Chondrocyte (in vitro differentiated cells): ENCODE measurements around the gene USP47. TPM values are rescaled to one million over a fixed set of nuclear protein-coding genes. Genes with fewer than 3 reads are reported as not detected.
"Not testable (repeated sequence)": the region's sequence is repeated elsewhere in the genome, so short reads cannot be mapped to it uniquely, and the experiment has no call there.

Experiments used
- DNase-seq: peaks from one replicate; pipeline ENCODE4 v3.0.0; 2021; ENCODE audit warnings: mixed read lengths, low spot score
- H3K27ac Mint-ChIP-seq: one replicate; pipeline ENCODE4 v1.8.0; 2021; ENCODE audit warnings: mild to moderate bottlenecking, moderate library complexity, mixed read lengths; ENCODE audit not compliant: unreplicated experiment
- H3K27me3 Mint-ChIP-seq: 2 replicates; pipeline ENCODE4 v1.8.0; 2021; ENCODE audit warnings: low read depth, mixed read lengths
- H3K36me3 Mint-ChIP-seq: 2 replicates; pipeline ENCODE4 v1.8.0; 2021; ENCODE audit warnings: low read depth, mixed read lengths
- H3K4me1 Mint-ChIP-seq: 2 replicates; pipeline ENCODE4 v1.8.0; 2021; ENCODE audit warnings: low read depth, mild to moderate bottlenecking, mixed read lengths
- H3K4me3 Mint-ChIP-seq: one replicate; pipeline ENCODE4 v1.8.0; 2021; ENCODE audit warnings: mild to moderate bottlenecking, moderate library complexity, mixed read lengths; ENCODE audit not compliant: unreplicated experiment
- H3K9me3 Mint-ChIP-seq: 2 replicates; pipeline ENCODE4 v1.8.0; 2021; ENCODE audit warnings: low read depth, mixed read lengths
- total RNA-seq: library from RNA; stranded (reverse); gene quantifications from 3 replicates; pipeline ENCODE4 v1.2.1, GENCODE V29; 2021
- TF ChIP-seq, protein P1 (sequence below): fragments of 200-600 bp; sonication (generic); IDR thresholded peaks from 2 replicates; pipeline ENCODE4 v1.5.0; 2021; ENCODE audit warnings: antibody characterized with exemption, mild to moderate bottlenecking, moderate library complexity

Gene USP47
- total RNA-seq, 1 donor from 2014 or later: 44.4 TPM

DNA sequence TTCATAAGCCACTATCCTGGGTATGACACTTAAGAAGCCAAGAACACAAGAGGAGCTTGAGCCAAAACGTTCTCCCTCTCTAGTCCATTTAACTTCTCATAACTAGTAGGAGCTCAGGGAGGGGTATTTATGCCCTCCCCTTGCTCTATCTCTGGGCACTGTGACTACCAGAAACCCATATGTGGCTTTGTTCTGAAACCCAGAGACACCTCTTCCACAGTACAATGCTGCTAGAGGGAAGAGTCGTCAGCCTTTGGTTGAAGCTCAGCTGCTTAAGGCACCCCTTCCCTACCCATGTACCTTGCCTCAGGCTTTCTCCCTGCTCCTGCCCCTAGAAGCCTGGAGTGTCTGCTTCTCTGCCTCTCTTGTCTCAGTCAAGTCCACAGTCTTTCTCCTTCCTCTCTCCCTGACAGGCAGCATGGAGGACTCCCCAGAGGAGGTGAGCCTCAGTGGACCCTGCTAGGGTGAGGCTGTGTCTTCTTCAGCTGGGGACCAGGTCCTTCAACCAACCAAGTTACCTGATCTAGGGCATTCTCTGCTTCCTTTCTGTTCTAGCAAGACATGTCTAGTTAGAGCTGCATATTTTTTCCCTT is 23.1 kb upstream of the USP47 start:
- no peaks in the 10 kb centered on the region for H3K36me3 Mint-ChIP-seq
- peaks cover 2% of the 10 kb centered on the region for H3K4me1 Mint-ChIP-seq
- H3K27ac Mint-ChIP-seq: no peak overlapping the region
- TF ChIP-seq, protein P1, sequence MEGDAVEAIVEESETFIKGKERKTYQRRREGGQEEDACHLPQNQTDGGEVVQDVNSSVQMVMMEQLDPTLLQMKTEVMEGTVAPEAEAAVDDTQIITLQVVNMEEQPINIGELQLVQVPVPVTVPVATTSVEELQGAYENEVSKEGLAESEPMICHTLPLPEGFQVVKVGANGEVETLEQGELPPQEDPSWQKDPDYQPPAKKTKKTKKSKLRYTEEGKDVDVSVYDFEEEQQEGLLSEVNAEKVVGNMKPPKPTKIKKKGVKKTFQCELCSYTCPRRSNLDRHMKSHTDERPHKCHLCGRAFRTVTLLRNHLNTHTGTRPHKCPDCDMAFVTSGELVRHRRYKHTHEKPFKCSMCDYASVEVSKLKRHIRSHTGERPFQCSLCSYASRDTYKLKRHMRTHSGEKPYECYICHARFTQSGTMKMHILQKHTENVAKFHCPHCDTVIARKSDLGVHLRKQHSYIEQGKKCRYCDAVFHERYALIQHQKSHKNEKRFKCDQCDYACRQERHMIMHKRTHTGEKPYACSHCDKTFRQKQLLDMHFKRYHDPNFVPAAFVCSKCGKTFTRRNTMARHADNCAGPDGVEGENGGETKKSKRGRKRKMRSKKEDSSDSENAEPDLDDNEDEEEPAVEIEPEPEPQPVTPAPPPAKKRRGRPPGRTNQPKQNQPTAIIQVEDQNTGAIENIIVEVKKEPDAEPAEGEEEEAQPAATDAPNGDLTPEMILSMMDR: no peak
- H3K9me3 Mint-ChIP-seq: peaks cover 4% of the 10 kb centered on the region
- H3K27me3 Mint-ChIP-seq: no peaks in the 10 kb centered on the region
- DNase-seq: no peak
- no peak overlapping the region for H3K4me3 Mint-ChIP-seq

DNA sequence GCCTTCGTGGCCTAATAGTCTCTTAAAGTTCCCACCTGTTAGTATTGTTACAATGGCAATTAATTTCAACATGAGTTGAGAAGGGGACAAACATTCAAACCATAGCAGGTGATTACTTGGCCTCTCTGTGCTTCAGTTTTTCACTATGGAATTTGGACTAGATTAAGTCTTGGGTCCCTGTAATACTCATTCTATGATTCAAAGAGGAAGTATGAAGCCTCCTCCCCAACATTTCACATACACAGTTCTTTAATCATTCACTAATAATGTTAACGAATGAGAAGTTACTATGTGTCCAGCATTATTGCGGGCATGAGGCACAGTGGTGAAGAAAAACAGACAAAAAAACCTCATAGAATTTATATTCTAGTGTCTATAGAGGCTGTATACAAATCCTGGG is 19.9 kb upstream of the USP47 start:
- Mint-ChIP-seq H3K4me1 (no peaks in the 10 kb centered on the region), H3K9me3 (peaks cover 7% of the 10 kb centered on the region), H3K4me3 (no peak overlapping the region), H3K27me3 (no peaks in the 10 kb centered on the region), H3K27ac (no peak overlapping the region), H3K36me3 (no peaks in the 10 kb centered on the region)
- TF ChIP-seq, protein P1: no peak
- DNase-seq: no peak

DNA sequence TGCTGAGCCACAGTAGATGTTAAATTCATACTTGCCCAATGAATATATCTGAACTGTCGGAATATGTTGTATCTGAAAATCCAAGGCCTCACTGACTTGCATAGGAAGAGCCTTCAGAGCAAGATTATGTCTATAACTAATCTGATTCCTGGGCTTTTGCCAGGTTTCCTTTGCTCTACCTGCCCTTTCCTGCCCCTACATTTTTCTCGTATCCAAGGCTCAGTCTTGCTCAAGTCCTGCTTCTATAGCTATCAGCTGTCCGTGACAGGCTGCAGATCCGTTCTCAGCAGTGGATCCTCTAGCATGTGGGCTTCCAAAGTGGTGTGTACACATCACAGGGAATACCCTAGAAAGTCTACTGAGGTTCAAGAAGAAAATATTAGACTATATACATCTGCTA is 18.8 kb upstream of the USP47 start:
- Mint-ChIP-seq H3K27me3 (no peaks in the 10 kb centered on the region), H3K27ac (no peak overlapping the region), H3K9me3 (peaks cover 7% of the 10 kb centered on the region), H3K36me3 (no peaks in the 10 kb centered on the region), H3K4me3 (no peak overlapping the region), H3K4me1 (no peaks in the 10 kb centered on the region)
- TF ChIP-seq, protein P1: no peak
- no peak for DNase-seq

DNA sequence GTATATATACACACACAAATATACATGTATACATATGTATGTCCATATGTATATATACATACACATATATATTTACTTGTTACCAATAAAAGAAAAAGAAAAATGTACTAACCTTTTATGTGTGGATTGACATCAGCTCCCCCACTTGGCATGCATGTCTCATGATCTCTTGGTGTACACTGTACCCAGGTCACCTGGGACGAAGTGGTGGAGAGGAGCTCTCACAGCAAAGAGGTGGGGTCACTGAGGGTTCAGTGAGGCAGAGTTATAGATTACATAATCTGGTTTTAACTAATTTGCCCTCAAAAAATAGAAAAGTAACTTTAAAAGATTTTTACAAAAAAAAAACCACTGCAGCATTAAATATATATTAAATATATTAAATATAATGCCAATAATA is 15.5 kb upstream of the USP47 start:
- H3K27ac Mint-ChIP-seq: no peak overlapping the region
- H3K4me1 Mint-ChIP-seq: no peaks in the 10 kb centered on the region
- DNase-seq: no peak
- no peaks in the 10 kb centered on the region for H3K27me3 Mint-ChIP-seq
- no peaks in the 10 kb centered on the region for H3K36me3 Mint-ChIP-seq
- TF ChIP-seq, protein P1: no peak
- no peak overlapping the region for H3K4me3 Mint-ChIP-seq
- peaks cover 7% of the 10 kb centered on the region for H3K9me3 Mint-ChIP-seq

DNA sequence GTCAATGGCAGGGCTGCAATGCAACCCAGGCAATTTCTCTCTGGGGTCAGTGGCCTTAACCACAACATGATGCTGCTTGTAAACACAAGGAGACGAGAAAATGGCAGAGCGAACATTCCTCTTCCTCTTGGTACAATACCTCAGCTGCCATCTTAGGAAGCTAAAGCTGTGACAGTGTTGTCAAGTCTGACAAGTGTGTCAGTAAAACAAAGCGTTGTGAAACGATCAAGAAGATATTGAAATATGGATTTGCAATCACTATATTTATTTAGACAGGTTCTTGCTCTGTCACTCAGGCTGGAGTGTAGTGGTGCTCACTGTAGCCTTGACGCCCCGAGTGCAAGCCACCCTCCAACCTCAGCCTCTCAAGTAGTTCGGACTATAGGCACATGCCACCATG is 14.5 kb upstream of the USP47 start:
- TF ChIP-seq, protein P1: no peak
- no peak for DNase-seq
- H3K27me3 Mint-ChIP-seq: no peaks in the 10 kb centered on the region
- no peak overlapping the region for H3K27ac Mint-ChIP-seq
- no peak overlapping the region for H3K4me3 Mint-ChIP-seq
- H3K36me3 Mint-ChIP-seq: no peaks in the 10 kb centered on the region
- H3K4me1 Mint-ChIP-seq: no peaks in the 10 kb centered on the region
- peaks cover 7% of the 10 kb centered on the region for H3K9me3 Mint-ChIP-seq

DNA sequence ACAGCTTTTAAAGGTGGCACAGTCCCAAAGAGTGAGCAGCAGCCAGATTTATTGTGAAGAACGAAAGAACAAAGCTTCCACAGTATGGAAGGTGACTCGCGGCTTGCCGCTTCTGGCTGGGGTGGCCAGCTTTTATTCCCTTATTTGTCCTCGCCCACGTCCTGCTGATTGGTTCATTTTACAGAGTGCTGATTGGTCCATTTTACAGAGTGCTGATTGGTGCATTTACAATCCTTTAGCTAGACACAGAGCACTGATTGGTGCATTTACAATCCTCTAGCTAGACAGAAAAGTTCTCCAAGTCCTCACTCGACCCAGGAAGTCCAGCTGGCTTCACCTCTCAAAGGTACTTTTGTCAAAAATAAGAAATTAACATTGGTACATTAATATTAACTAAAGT is 10.4 kb upstream of the USP47 start:
- not testable (repeated sequence) for H3K9me3 Mint-ChIP-seq, H3K27me3 Mint-ChIP-seq, H3K27ac Mint-ChIP-seq, H3K4me1 Mint-ChIP-seq, H3K4me3 Mint-ChIP-seq, DNase-seq, H3K36me3 Mint-ChIP-seq
